Kidney (tissue), 14 donors: Measurements from ENCODE around the gene ARL13B. TPM values are rescaled to one million over a fixed set of nuclear protein-coding genes. Genes with fewer than 3 reads are reported as not detected.

Experiments
- DNase-seq, 5 donors: peaks; one replicate each; pipeline ENCODE4 v3.0.0-alpha.2; 2013 to 2020
- FAIRE-seq: peaks from 2 replicates; lab custom pipeline; 2012; peaks lifted over from hg19 to GRCh38; lab: Jason Lieb, UNC
- H3K27ac ChIP-seq, 2 donors: one replicate each; pipeline ENCODE4 v1.7.0; 2013; ENCODE audit warnings: low read depth in 2 of 2, low read length in 2 of 2, inconsistent platforms in 1 of 2
- H3K27me3 ChIP-seq: one replicate; pipeline ENCODE4 v1.7.1; 2013; ENCODE audit warnings: low read length, inconsistent platforms; ENCODE audit not compliant: control insufficient read depth, insufficient read depth
- H3K36me3 ChIP-seq, 3 donors: one replicate each; pipeline versions ENCODE4 v1.7.0 to v1.7.1; 2013; ENCODE audit warnings: low read length in 3 of 3, control low read depth in 1 of 3, inconsistent platforms in 1 of 3; ENCODE audit not compliant: insufficient read depth in 3 of 3, control insufficient read depth in 2 of 3
- H3K4me1 ChIP-seq, 3 donors: one replicate each; pipeline versions ENCODE4 v1.7.0 to v1.7.1; 2013; ENCODE audit warnings: low read length in 3 of 3, inconsistent platforms in 1 of 3, low read depth in 1 of 3; ENCODE audit not compliant: control insufficient read depth in 2 of 3, insufficient read depth in 2 of 3
- H3K4me3 ChIP-seq, 3 donors: one replicate each; pipeline versions ENCODE4 v1.7.0 to v1.8.1; 2013; ENCODE audit warnings: low read length in 3 of 3, control low read depth in 1 of 3, inconsistent platforms in 1 of 3
- H3K9ac ChIP-seq, 3 donors: one replicate each; pipeline versions ENCODE4 v1.7.0 to v1.7.1; 2013; ENCODE audit warnings: low read length in 3 of 3, control low read depth in 1 of 3, inconsistent platforms in 1 of 3
- H3K9me3 ChIP-seq, 3 donors: one replicate each; pipeline versions ENCODE4 v1.7.0 to v1.7.1; 2013; ENCODE audit warnings: low read length in 3 of 3, control low read depth in 1 of 3, inconsistent platforms in 1 of 3; ENCODE audit not compliant: control insufficient read depth in 2 of 3, insufficient read depth in 1 of 3
- CTCF ChIP-seq: IDR thresholded peaks from 3 replicates; pipeline ENCODE4 v1.5.1; 2012; ENCODE audit warnings: mild to moderate bottlenecking, moderate library complexity, borderline replicate concordance; ENCODE audit not compliant: insufficient read depth; ENCODE audit errors: extremely low read depth
- intact Hi-C: fragments of 100-400 bp; cut with DNase I; formaldehyde crosslinking; loops from one replicate; pipeline ENCODE4 v1.11.1; 2022
- polyA plus RNA-seq: library from polyadenylated mRNA; stranded (reverse); fragments of 350-450 nt; fragmentation: Illumina TruSeq; extraction: RNeasy Lipid Tissue Mini Kit (QIAGEN cat#74804); gene quantifications from one replicate; pipeline ENCODE4 v1.2.3, GENCODE V29; 2014; ENCODE audit warnings: low read depth, low replicate concordance; ENCODE audit not compliant: insufficient read depth
- total RNA-seq: library from RNA; stranded (reverse); fragmentation: NEBNext Ultra II Directional; extraction: Animal tissue kit (Norgen Biotek cat#: 25700); gene quantifications from one replicate; pipeline ENCODE4 v1.2.1, GENCODE V29; 2021
- donor health status: control.
- donor health status: control.
- donor health status: control.
- donor health status: control.
- donor health status: control.
- donor health status: DM: yes; HTN: yes; CAD: no.
- donor health status: Normal renal cell carcinoma (clear cell type).

ARL13B gene
- total and polyA plus RNA-seq, 2 donors from 2014 or later, result 4.1 to 12.5 TPM

- no peak for FAIRE-seq
- Histone ChIP-seq H3K27me3 (no peaks in the 10 kb centered on the region), H3K4me1 (no peaks in the 10 kb centered on the region), H3K9ac (no peak overlapping the region), H3K27ac (no peak overlapping the region), H3K9me3 (no peaks in the 10 kb centered on the region), H3K36me3 (no peaks in the 10 kb centered on the region), H3K4me3 (no peak overlapping the region)
- intact Hi-C loops, result no loop called here
- no peak for TF ChIP-seq CTCF
- DNase-seq, result no peak
Observed at GRCh38 chr3:93994056-93994455, 14.1 kb downstream of the ARL13B start.

- TF ChIP-seq CTCF, result no peak
- DNase-seq (no peak), FAIRE-seq (no peak)
- H3K9me3 ChIP-seq, result no peaks in the 10 kb centered on the region
- intact Hi-C loops, result no loop called here
- no peak overlapping the region for H3K27ac ChIP-seq
- H3K9ac ChIP-seq, result no peak overlapping the region
- no peaks in the 10 kb centered on the region for H3K36me3 ChIP-seq
- H3K4me3 ChIP-seq, result no peak overlapping the region
- H3K27me3 ChIP-seq, result no peaks in the 10 kb centered on the region
- H3K4me1 ChIP-seq, result no peaks in the 10 kb centered on the region
Observed at GRCh38 chr3:94001191-94001590, 21.2 kb downstream of the ARL13B start.

GRCh38 chr3:94001827-94002495 lies 22.0 kb downstream of the ARL13B start:
- Histone ChIP-seq H3K36me3 (no peaks in the 10 kb centered on the region), H3K27ac (no peak overlapping the region), H3K4me3 (no peak overlapping the region), H3K9me3 (no peaks in the 10 kb centered on the region), H3K9ac (no peak overlapping the region), H3K4me1 (no peaks in the 10 kb centered on the region), H3K27me3 (no peaks in the 10 kb centered on the region)
- DNase-seq (no peak), FAIRE-seq (no peak)
- intact Hi-C loops, result no loop called here
- TF ChIP-seq CTCF, result no peak
